GM06990 (cell line): ENCODE results near the gene YTHDF1.

Experiments used
- DNase-seq: peaks from one replicate; pipeline ENCODE4 v3.0.0-alpha.2; 2011; ENCODE audit not compliant: insufficient read length; ENCODE audit errors: extremely low read depth
- H3K27me3 ChIP-seq: replicated peaks from 2 replicates; pipeline ENCODE4 v1.6.0; 2011; ENCODE audit warnings: low read length; ENCODE audit not compliant: control insufficient read depth, insufficient read depth
- H3K36me3 ChIP-seq: 2 replicates; pipeline ENCODE4 v1.5.1; 2011; ENCODE audit warnings: low read length; ENCODE audit not compliant: control insufficient read depth, insufficient read depth
- H3K4me3 ChIP-seq: replicated peaks from 2 replicates; pipeline ENCODE4 v1.5.1; 2011; ENCODE audit warnings: low read depth, mild to moderate bottlenecking, control low read depth, low read length
- TF ChIP-seq, protein P1 (sequence below): IDR thresholded peaks from 2 replicates; pipeline ENCODE4 v1.5.1; 2011; ENCODE audit warnings: low read length, control low read depth, mild to moderate bottlenecking, inconsistent platforms; ENCODE audit not compliant: insufficient read depth, poor library complexity, severe bottlenecking

Gene YTHDF1

DNA sequence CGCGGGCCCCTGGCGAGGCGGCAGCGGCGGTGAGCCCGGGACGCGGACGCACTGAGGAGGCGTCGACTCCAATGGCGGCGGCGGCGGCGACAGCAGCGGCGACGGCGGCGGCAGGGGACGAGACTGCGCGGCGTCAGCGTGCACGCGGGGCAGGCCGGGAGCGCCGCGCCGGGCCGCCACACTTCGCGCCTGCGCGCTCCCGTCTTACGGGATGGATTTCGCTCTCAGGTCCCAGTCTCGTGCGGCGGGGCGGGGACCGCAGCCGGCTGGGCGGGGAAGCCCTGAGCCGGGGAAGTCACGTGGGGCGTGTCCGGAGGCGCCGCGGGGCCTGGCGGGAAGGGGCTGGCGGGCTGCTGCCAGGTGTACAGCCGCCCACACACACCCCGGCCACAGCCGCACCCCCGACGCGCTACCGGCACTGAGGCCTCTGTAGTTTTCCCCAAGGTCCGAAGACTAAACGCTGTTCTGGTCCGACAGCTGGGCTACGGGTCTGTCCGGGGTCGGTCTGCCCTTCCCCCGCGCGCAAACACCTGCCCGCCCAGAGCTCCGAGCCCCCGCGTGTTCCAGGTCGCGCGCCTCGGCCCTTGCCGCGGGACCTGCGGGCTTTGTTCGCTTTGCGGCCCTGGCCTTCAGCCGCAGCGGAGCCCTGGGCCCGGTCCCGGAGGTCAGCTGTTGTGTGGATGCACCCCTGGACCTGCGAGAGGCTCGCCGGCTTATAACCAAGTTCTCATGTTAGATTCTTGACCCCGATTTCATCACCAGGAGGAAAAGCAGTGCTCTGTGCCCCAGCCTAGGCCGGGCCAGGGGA, at the start of gene YTHDF1:
Gene YTHDF1, minus strand, starts transcription at position 91 of the 808 bp plus-strand sequence. CDS start 239 bp downstream, outside the sequence.
- H3K27me3 ChIP-seq, result no peaks in the 10 kb centered on the region; the same call in 1 of the 2 replicates
- TF ChIP-seq, protein P1, sequence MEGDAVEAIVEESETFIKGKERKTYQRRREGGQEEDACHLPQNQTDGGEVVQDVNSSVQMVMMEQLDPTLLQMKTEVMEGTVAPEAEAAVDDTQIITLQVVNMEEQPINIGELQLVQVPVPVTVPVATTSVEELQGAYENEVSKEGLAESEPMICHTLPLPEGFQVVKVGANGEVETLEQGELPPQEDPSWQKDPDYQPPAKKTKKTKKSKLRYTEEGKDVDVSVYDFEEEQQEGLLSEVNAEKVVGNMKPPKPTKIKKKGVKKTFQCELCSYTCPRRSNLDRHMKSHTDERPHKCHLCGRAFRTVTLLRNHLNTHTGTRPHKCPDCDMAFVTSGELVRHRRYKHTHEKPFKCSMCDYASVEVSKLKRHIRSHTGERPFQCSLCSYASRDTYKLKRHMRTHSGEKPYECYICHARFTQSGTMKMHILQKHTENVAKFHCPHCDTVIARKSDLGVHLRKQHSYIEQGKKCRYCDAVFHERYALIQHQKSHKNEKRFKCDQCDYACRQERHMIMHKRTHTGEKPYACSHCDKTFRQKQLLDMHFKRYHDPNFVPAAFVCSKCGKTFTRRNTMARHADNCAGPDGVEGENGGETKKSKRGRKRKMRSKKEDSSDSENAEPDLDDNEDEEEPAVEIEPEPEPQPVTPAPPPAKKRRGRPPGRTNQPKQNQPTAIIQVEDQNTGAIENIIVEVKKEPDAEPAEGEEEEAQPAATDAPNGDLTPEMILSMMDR, result no peak
- H3K36me3 ChIP-seq, result peaks cover 11% of the 10 kb centered on the region
- H3K4me3 ChIP-seq, result peak within 1 kb of the TSS; percentile 84
- peak; percentile 100 for DNase-seq

DNA sequence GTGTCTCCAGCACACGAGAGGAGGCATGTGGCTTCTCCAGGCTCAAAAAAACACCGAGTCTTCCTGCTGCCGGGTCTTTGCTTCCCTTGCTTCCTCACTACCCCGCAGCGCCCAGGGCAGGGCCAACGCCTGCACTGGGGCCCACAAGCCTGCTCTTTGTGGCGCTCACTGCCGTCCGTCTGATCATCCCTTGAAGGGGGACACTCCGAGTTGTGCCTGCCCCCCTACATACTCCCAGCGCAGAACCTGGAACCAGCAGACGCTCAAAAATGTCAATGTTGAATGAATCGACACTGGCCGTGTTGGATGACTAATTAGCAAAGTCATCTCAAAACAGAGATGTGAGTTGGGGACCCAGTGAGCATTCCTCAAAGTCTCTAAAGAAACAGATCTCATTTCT, 48.6 kb upstream of the YTHDF1 start:
- H3K36me3 ChIP-seq, result no peaks in the 10 kb centered on the region
- H3K27me3 ChIP-seq, result peaks cover 1% of the 10 kb centered on the region; the same call in 1 of the 2 replicates
- H3K4me3 ChIP-seq, result no peak overlapping the region
- DNase-seq, result no peak
- TF ChIP-seq, protein P1, result no peak

DNA sequence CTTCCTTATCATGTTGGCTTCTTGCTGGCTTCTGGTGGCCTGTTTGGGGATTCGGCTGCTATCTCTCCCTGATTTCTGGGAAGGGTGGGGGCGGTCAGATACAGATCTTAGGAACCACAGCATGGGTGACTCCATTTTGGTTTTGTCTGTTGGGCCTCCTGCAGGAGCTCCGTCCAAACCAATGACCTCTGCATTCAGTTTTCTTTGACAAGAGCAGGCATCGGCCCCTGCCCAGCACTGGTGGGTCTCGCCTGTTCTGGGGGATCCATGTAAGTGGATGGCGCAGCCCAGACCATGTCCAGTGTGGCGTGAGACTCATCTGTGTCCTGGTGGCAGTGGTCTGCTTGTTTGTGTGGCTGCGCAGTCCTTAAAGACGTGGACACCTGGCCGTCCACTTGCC, 48.1 kb upstream of the YTHDF1 start:
- Histone ChIP-seq H3K27me3 (peaks cover 1% of the 10 kb centered on the region; the same call in 1 of the 2 replicates), H3K4me3 (no peak overlapping the region), H3K36me3 (no peaks in the 10 kb centered on the region)
- TF ChIP-seq, protein P1, result no peak
- no peak for DNase-seq

DNA sequence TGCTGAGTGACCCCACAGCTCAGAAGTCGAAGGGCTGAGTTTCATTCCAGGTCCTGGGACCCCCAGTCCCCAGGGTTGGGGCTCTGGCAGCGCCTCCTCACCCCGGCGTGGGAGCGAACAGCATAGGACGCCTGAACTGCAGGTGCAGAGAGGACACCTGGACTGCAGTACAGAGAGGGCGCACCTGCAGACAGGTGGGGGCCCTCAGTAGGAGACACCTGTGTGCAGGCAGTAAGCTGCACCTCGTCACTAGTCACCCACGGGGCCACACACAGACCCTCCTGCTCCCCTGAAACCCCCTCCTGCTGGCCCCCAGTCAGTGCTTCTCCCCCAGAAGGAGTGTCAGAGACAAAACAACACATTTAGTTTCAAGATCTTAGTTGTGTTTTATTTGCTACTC, 46.9 kb upstream of the YTHDF1 start:
- Histone ChIP-seq H3K27me3 (peaks cover 1% of the 10 kb centered on the region; the same call in 1 of the 2 replicates), H3K4me3 (no peak overlapping the region), H3K36me3 (no peaks in the 10 kb centered on the region)
- DNase-seq, result no peak
- TF ChIP-seq, protein P1, result no peak

DNA sequence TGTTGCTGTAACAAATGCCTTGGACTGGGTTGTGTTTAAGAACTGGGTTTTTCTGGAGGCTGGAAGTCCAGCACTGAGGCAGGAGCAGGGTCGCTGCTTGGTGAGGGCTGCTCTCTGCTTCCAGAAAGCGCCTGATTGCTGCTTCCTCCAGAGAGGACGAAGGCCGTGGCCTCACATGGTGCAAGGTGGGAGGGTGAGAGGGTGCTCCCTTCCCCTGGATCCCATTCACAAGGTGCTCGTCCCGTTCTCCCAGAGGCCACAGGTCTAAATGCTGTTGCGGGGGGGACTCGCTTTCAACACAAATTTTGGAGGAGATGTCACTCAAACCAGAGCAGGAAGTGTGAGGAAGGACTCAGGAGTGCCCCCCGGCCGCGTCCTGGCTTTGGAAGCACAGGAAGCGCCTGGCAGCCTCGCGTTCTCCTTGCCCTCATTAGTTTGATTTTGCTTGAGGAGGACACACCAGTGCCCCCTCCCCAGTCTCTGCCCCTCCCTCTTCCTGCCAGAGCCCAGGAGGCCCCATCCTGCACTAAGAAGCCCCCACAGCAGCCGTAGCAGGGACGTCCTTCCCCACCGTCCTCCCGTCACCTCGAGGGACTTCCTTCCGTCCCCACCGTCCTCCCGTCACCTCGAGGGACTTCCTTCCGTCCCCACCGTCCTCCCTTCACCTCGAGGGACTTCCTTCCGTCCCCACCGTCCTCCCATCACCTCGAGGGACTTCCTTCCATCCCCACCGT, 46.0 kb upstream of the YTHDF1 start:
- H3K4me3 ChIP-seq, result no peak overlapping the region
- TF ChIP-seq, protein P1, result no peak
- peaks cover 1% of the 10 kb centered on the region; the same call in 1 of the 2 replicates for H3K27me3 ChIP-seq
- no peak for DNase-seq
- H3K36me3 ChIP-seq, result no peaks in the 10 kb centered on the region
